Esophagus squamous epithelium (tissue), 5 donors: ENCODE data around the gene HDAC3. TPM values are rescaled to one million over a fixed set of nuclear protein-coding genes. Genes with fewer than 3 reads are reported as not detected.

Experiments
- DNase-seq: peaks from one replicate; lab custom pipeline; 2025; lab: John Stamatoyannopoulos, UW
- H3K27ac ChIP-seq, 4 donors: fragments of 200-600 bp; sonication (generic); one replicate each; pipeline ENCODE4 v1.5.1; 2016 to 2019; ENCODE audit warnings: mild to moderate bottlenecking in 1 of 4
- H3K27me3 ChIP-seq, 4 donors: fragments of 200-600 bp; sonication (generic); 1 replicate in 3 of 4; 2 replicates in 1 of 4; pipeline versions ENCODE4 v1.5.1 to v1.6.0; 2017 to 2021; ENCODE audit warnings: antibody characterized with exemption in 1 of 4
- H3K36me3 ChIP-seq, 3 donors: fragments of 200-600 bp; sonication (generic); one replicate each; pipeline ENCODE4 v1.5.1; 2016 to 2019
- H3K4me1 ChIP-seq, 3 donors: fragments of 200-600 bp; sonication (generic); one replicate each; pipeline ENCODE4 v1.5.1; 2017 to 2019
- H3K4me3 ChIP-seq, 4 donors: fragments of 200-600 bp; sonication (generic); 1 replicate in 3 of 4; 2 replicates in 1 of 4; pipeline ENCODE4 v1.5.1; 2016 to 2019; ENCODE audit warnings: mild to moderate bottlenecking in 2 of 4, moderate library complexity in 1 of 4
- H3K9me3 ChIP-seq, 3 donors: fragments of 200-600 bp; sonication (generic); one replicate each; pipeline ENCODE4 v1.5.1; 2016 to 2019
- POLR2A ChIP-seq, 4 donors: fragments of 450-650 bp; IDR thresholded peaks; one replicate each; pipeline ENCODE4 v1.6.1; 2017; ENCODE audit warnings: antibody characterized with exemption in 4 of 4, mild to moderate bottlenecking in 4 of 4, moderate library complexity in 3 of 4
- WGBS, 2 donors: methylation state at CpG; one replicate each; pipeline ENCODE4 v1.1.5; 2018; 5-methylcytosine and 5-hydroxymethylcytosine counted together
- intact Hi-C: fragments of 100-400 bp; cut with DNase I; formaldehyde crosslinking; loops from one replicate; pipeline ENCODE4 v1.15.0; 2022
- total RNA-seq, 4 donors: library from RNA; depleted of rRNA; stranded (reverse); fragments of >200 nt; gene quantifications; one replicate each; pipeline ENCODE4 v1.1.0, GENCODE V29; 2016
- TF ChIP-seq, protein P1 (sequence below), 6 experiments: fragments of 450-650 bp in 4 of 6; fragments of 200-600 bp in 2 of 6; sonication (generic) in 2 of 6; IDR thresholded peaks; one replicate each; pipeline ENCODE4 v1.5.1; 2016 to 2019; ENCODE audit warnings: antibody characterized with exemption in 6 of 6, mild to moderate bottlenecking in 4 of 6, moderate library complexity in 4 of 6
- donor health status: DM: yes; HTN: yes; CAD: no.

The HDAC3 gene
- total RNA-seq, 4 donors from 2014 or later = 33.0 to 60.8 (median 40.4) TPM

- Histone ChIP-seq H3K36me3 (peaks cover 0 to 12% (median 0%) of the 10 kb centered on the region in 3 donors), H3K9me3 (no peaks in the 10 kb centered on the region), H3K4me1 (peaks cover 0 to 12% (median 0%) of the 10 kb centered on the region in 3 donors), H3K27me3 (no peaks in the 10 kb centered on the region), H3K4me3 (no peak overlapping the region), H3K27ac (no peak overlapping the region)
- no peak for TF ChIP-seq POLR2A (IDR thresholded peaks at IDR 0.05)
- TF ChIP-seq, protein P1, sequence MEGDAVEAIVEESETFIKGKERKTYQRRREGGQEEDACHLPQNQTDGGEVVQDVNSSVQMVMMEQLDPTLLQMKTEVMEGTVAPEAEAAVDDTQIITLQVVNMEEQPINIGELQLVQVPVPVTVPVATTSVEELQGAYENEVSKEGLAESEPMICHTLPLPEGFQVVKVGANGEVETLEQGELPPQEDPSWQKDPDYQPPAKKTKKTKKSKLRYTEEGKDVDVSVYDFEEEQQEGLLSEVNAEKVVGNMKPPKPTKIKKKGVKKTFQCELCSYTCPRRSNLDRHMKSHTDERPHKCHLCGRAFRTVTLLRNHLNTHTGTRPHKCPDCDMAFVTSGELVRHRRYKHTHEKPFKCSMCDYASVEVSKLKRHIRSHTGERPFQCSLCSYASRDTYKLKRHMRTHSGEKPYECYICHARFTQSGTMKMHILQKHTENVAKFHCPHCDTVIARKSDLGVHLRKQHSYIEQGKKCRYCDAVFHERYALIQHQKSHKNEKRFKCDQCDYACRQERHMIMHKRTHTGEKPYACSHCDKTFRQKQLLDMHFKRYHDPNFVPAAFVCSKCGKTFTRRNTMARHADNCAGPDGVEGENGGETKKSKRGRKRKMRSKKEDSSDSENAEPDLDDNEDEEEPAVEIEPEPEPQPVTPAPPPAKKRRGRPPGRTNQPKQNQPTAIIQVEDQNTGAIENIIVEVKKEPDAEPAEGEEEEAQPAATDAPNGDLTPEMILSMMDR (IDR thresholded peaks at IDR 0.05) = no peak
- DNase-seq = no peak
- 70 to 73% methylated on average over 5 of the region's 5 CpGs for WGBS, 2 donors
- intact Hi-C loops = no loop called here
Observed at GRCh38 chr5:141674747-141675146, 38.1 kb upstream of the HDAC3 start.

GRCh38 chr5:141672841-141673813 lies 36.5 kb upstream of the HDAC3 start:
- no peak overlapping the region for H3K27ac ChIP-seq
- no peak overlapping the region for H3K4me3 ChIP-seq
- WGBS, 2 donors = 65 to 66% methylated on average over 7 to 13 of the region's 19 CpGs
- H3K4me1 ChIP-seq = peaks cover 0 to 5% (median 0%) of the 10 kb centered on the region in 3 donors
- H3K36me3 ChIP-seq = peaks cover 0 to 23% (median 0%) of the 10 kb centered on the region in 3 donors
- H3K9me3 ChIP-seq = no peaks in the 10 kb centered on the region
- H3K27me3 ChIP-seq = no peaks in the 10 kb centered on the region
- intact Hi-C loops = no loop called here
- TF ChIP-seq POLR2A (IDR thresholded peaks at IDR 0.05) = no peak
- TF ChIP-seq, protein P1 (IDR thresholded peaks at IDR 0.05) = no peak
- DNase-seq = no peak

GRCh38 chr5:141672071-141672840 lies 35.6 kb upstream of the HDAC3 start:
- H3K4me1 ChIP-seq = peaks cover 0 to 5% (median 0%) of the 10 kb centered on the region in 3 donors
- H3K27ac ChIP-seq = no peak overlapping the region
- H3K4me3 ChIP-seq = no peak overlapping the region
- H3K9me3 ChIP-seq = no peaks in the 10 kb centered on the region
- WGBS, 2 donors = 15 to 100% methylated on average over 2 to 6 of the region's 23 CpGs
- peaks cover 0 to 23% (median 0%) of the 10 kb centered on the region in 3 donors for H3K36me3 ChIP-seq
- no peak for DNase-seq
- intact Hi-C loops = no loop called here
- TF ChIP-seq POLR2A (IDR thresholded peaks at IDR 0.05) = no peak
- TF ChIP-seq, protein P1 (IDR thresholded peaks at IDR 0.05) = no peak
- H3K27me3 ChIP-seq = no peaks in the 10 kb centered on the region

GRCh38 chr5:141669520-141669919 lies 32.9 kb upstream of the HDAC3 start:
- no peak for DNase-seq
- no peak overlapping the region for H3K4me3 ChIP-seq
- no peak overlapping the region for H3K27ac ChIP-seq
- 65 to 79% methylated on average over 4 of the region's 4 CpGs for WGBS, 2 donors
- intact Hi-C loops = no loop called here
- no peaks in the 10 kb centered on the region for H3K9me3 ChIP-seq
- peaks cover 0 to 11% (median 0%) of the 10 kb centered on the region in 3 donors for H3K4me1 ChIP-seq
- H3K27me3 ChIP-seq = no peaks in the 10 kb centered on the region
- TF ChIP-seq, protein P1 (IDR thresholded peaks at IDR 0.05) = no peak
- no peak for TF ChIP-seq POLR2A (IDR thresholded peaks at IDR 0.05)
- peaks cover 0 to 24% (median 0%) of the 10 kb centered on the region in 3 donors for H3K36me3 ChIP-seq
